ENCODE results near the gene FIGLA.

The FIGLA gene

GRCh38 chr2:70795164-70795995, 4.9 kb upstream of the FIGLA start:
- no peaks in the 10 kb centered on the region for H3K36me3 ChIP-seq (ENCODE audit: control insufficient read depth in 1 of 2, insufficient read depth in 2 of 2, low read length in 2 of 2)
- no peaks in the 10 kb centered on the region for H3K4me1 ChIP-seq (ENCODE audit: control insufficient read depth in 1 of 2, insufficient read depth in 2 of 2, low read length in 2 of 2)
- no peak overlapping the region for H3K9ac ChIP-seq (ENCODE audit: low read depth in 1 of 2, low read length in 2 of 2)
- H3K4me3 ChIP-seq (ENCODE audit: low read depth in 1 of 2, low read length in 2 of 2): no peak overlapping the region
- peaks cover 4 to 25% of the 10 kb centered on the region in 2 donors for H3K27me3 ChIP-seq (ENCODE audit: control insufficient read depth in 1 of 2, insufficient read depth in 2 of 2, low read length in 2 of 2)
- no peaks in the 10 kb centered on the region for H3K9me3 ChIP-seq (ENCODE audit: control insufficient read depth in 1 of 2, low read length in 2 of 2)
- H3K27ac ChIP-seq (ENCODE audit: low read depth, low read length): no peak overlapping the region

- H3K4me3 ChIP-seq (ENCODE audit: low read depth in 1 of 2, low read length in 2 of 2): no peak overlapping the region
- no peaks in the 10 kb centered on the region for H3K36me3 ChIP-seq (ENCODE audit: control insufficient read depth in 1 of 2, insufficient read depth in 2 of 2, low read length in 2 of 2)
- H3K4me1 ChIP-seq (ENCODE audit: control insufficient read depth in 1 of 2, insufficient read depth in 2 of 2, low read length in 2 of 2): peaks cover 0 to 6% of the 10 kb centered on the region in 2 donors
- peaks cover 17 to 42% of the 10 kb centered on the region in 2 donors for H3K27me3 ChIP-seq (ENCODE audit: control insufficient read depth in 1 of 2, insufficient read depth in 2 of 2, low read length in 2 of 2)
- H3K27ac ChIP-seq (ENCODE audit: low read depth, low read length): no peak overlapping the region
- H3K9me3 ChIP-seq (ENCODE audit: control insufficient read depth in 1 of 2, low read length in 2 of 2): no peaks in the 10 kb centered on the region
- no peak overlapping the region for H3K9ac ChIP-seq (ENCODE audit: low read depth in 1 of 2, low read length in 2 of 2)
Measured at GRCh38 chr2:70793450-70793849, 3.0 kb upstream of the FIGLA start.

GRCh38 chr2:70789304-70790135, 923 bp downstream of the FIGLA start:
- no peaks in the 10 kb centered on the region for H3K36me3 ChIP-seq (ENCODE audit: control insufficient read depth in 1 of 2, insufficient read depth in 2 of 2, low read length in 2 of 2)
- H3K4me1 ChIP-seq (ENCODE audit: control insufficient read depth in 1 of 2, insufficient read depth in 2 of 2, low read length in 2 of 2): peaks cover 0 to 6% of the 10 kb centered on the region in 2 donors
- H3K9ac ChIP-seq (ENCODE audit: low read depth in 1 of 2, low read length in 2 of 2): no peak overlapping the region
- no peaks in the 10 kb centered on the region for H3K9me3 ChIP-seq (ENCODE audit: control insufficient read depth in 1 of 2, low read length in 2 of 2)
- peak overlapping the region in 1 of 2 donors; percentile 33 for H3K4me3 ChIP-seq (ENCODE audit: low read depth in 1 of 2, low read length in 2 of 2)
- peaks cover 23 to 58% of the 10 kb centered on the region in 2 donors for H3K27me3 ChIP-seq (ENCODE audit: control insufficient read depth in 1 of 2, insufficient read depth in 2 of 2, low read length in 2 of 2)
- H3K27ac ChIP-seq (ENCODE audit: low read depth, low read length): no peak overlapping the region

- H3K9ac ChIP-seq (ENCODE audit: low read depth in 1 of 2, low read length in 2 of 2): no peak overlapping the region
- peaks cover 22 to 34% of the 10 kb centered on the region in 2 donors for H3K27me3 ChIP-seq (ENCODE audit: control insufficient read depth in 1 of 2, insufficient read depth in 2 of 2, low read length in 2 of 2)
- no peak overlapping the region for H3K27ac ChIP-seq (ENCODE audit: low read depth, low read length)
- peaks cover 0 to 6% of the 10 kb centered on the region in 2 donors for H3K4me1 ChIP-seq (ENCODE audit: control insufficient read depth in 1 of 2, insufficient read depth in 2 of 2, low read length in 2 of 2)
- no peaks in the 10 kb centered on the region for H3K36me3 ChIP-seq (ENCODE audit: control insufficient read depth in 1 of 2, insufficient read depth in 2 of 2, low read length in 2 of 2)
- H3K9me3 ChIP-seq (ENCODE audit: control insufficient read depth in 1 of 2, low read length in 2 of 2): no peaks in the 10 kb centered on the region
- no peak overlapping the region for H3K4me3 ChIP-seq (ENCODE audit: low read depth in 1 of 2, low read length in 2 of 2)
Measured at GRCh38 chr2:70785137-70785911, 5.1 kb downstream of the FIGLA start.

- H3K27ac ChIP-seq (ENCODE audit: low read depth, low read length): no peak overlapping the region
- H3K4me1 ChIP-seq (ENCODE audit: control insufficient read depth in 1 of 2, insufficient read depth in 2 of 2, low read length in 2 of 2): no peaks in the 10 kb centered on the region
- H3K27me3 ChIP-seq (ENCODE audit: control insufficient read depth in 1 of 2, insufficient read depth in 2 of 2, low read length in 2 of 2): peaks cover 13 to 24% of the 10 kb centered on the region in 2 donors
- no peaks in the 10 kb centered on the region for H3K9me3 ChIP-seq (ENCODE audit: control insufficient read depth in 1 of 2, low read length in 2 of 2)
- H3K9ac ChIP-seq (ENCODE audit: low read depth in 1 of 2, low read length in 2 of 2): no peak overlapping the region
- H3K36me3 ChIP-seq (ENCODE audit: control insufficient read depth in 1 of 2, insufficient read depth in 2 of 2, low read length in 2 of 2): no peaks in the 10 kb centered on the region
- no peak overlapping the region for H3K4me3 ChIP-seq (ENCODE audit: low read depth in 1 of 2, low read length in 2 of 2)
Measured at GRCh38 chr2:70784320-70784719, 6.1 kb downstream of the FIGLA start.

GRCh38 chr2:70779911-70780545, 10.4 kb downstream of the FIGLA start:
- H3K27me3 ChIP-seq (ENCODE audit: control insufficient read depth in 1 of 2, insufficient read depth in 2 of 2, low read length in 2 of 2): peaks cover 2 to 16% of the 10 kb centered on the region in 2 donors
- no peaks in the 10 kb centered on the region for H3K9me3 ChIP-seq (ENCODE audit: control insufficient read depth in 1 of 2, low read length in 2 of 2)

GRCh38 chr2:70779491-70779890, 11.0 kb downstream of the FIGLA start:
- Histone ChIP-seq H3K36me3 (ENCODE audit: control insufficient read depth in 1 of 2, insufficient read depth in 2 of 2, low read length in 2 of 2) (no peaks in the 10 kb centered on the region), H3K4me1 (ENCODE audit: control insufficient read depth in 1 of 2, insufficient read depth in 2 of 2, low read length in 2 of 2) (no peaks in the 10 kb centered on the region), H3K27me3 (ENCODE audit: control insufficient read depth in 1 of 2, insufficient read depth in 2 of 2, low read length in 2 of 2) (peaks cover 1 to 16% of the 10 kb centered on the region in 2 donors), H3K27ac (ENCODE audit: low read depth, low read length) (no peak overlapping the region), H3K4me3 (ENCODE audit: low read depth in 1 of 2, low read length in 2 of 2) (no peak overlapping the region), H3K9me3 (ENCODE audit: control insufficient read depth in 1 of 2, low read length in 2 of 2) (no peaks in the 10 kb centered on the region), H3K9ac (ENCODE audit: low read depth in 1 of 2, low read length in 2 of 2) (no peak overlapping the region)

More at GRCh38 chr2:70779911-70780545, 10.4 kb downstream of the FIGLA start:
- Histone ChIP-seq H3K4me3 (ENCODE audit: low read depth in 1 of 2, low read length in 2 of 2) (no peak overlapping the region), H3K36me3 (ENCODE audit: control insufficient read depth in 1 of 2, insufficient read depth in 2 of 2, low read length in 2 of 2) (no peaks in the 10 kb centered on the region), H3K4me1 (ENCODE audit: control insufficient read depth in 1 of 2, insufficient read depth in 2 of 2, low read length in 2 of 2) (no peaks in the 10 kb centered on the region), H3K27ac (ENCODE audit: low read depth, low read length) (no peak overlapping the region), H3K9ac (ENCODE audit: low read depth in 1 of 2, low read length in 2 of 2) (no peak overlapping the region)

GRCh38 chr2:70778676-70779075, 11.8 kb downstream of the FIGLA start:
- Histone ChIP-seq H3K27ac (ENCODE audit: low read depth, low read length) (no peak overlapping the region), H3K9ac (ENCODE audit: low read depth in 1 of 2, low read length in 2 of 2) (no peak overlapping the region), H3K9me3 (ENCODE audit: control insufficient read depth in 1 of 2, low read length in 2 of 2) (no peaks in the 10 kb centered on the region), H3K36me3 (ENCODE audit: control insufficient read depth in 1 of 2, insufficient read depth in 2 of 2, low read length in 2 of 2) (no peaks in the 10 kb centered on the region), H3K4me1 (ENCODE audit: control insufficient read depth in 1 of 2, insufficient read depth in 2 of 2, low read length in 2 of 2) (no peaks in the 10 kb centered on the region), H3K27me3 (ENCODE audit: control insufficient read depth in 1 of 2, insufficient read depth in 2 of 2, low read length in 2 of 2) (peaks cover 4 to 16% of the 10 kb centered on the region in 2 donors), H3K4me3 (ENCODE audit: low read depth in 1 of 2, low read length in 2 of 2) (no peak overlapping the region)

GRCh38 chr2:70777450-70777849, 13.0 kb downstream of the FIGLA start:
- Histone ChIP-seq H3K4me1 (ENCODE audit: control insufficient read depth in 1 of 2, insufficient read depth in 2 of 2, low read length in 2 of 2) (no peaks in the 10 kb centered on the region), H3K27me3 (ENCODE audit: control insufficient read depth in 1 of 2, insufficient read depth in 2 of 2, low read length in 2 of 2) (peaks cover 6 to 20% of the 10 kb centered on the region in 2 donors)

More at GRCh38 chr2:70777450-70777849, 13.0 kb downstream of the FIGLA start:
- Histone ChIP-seq H3K4me3 (ENCODE audit: low read depth in 1 of 2, low read length in 2 of 2) (no peak overlapping the region), H3K9me3 (ENCODE audit: control insufficient read depth in 1 of 2, low read length in 2 of 2) (no peaks in the 10 kb centered on the region), H3K27ac (ENCODE audit: low read depth, low read length) (no peak overlapping the region), H3K36me3 (ENCODE audit: control insufficient read depth in 1 of 2, insufficient read depth in 2 of 2, low read length in 2 of 2) (no peaks in the 10 kb centered on the region), H3K9ac (ENCODE audit: low read depth in 1 of 2, low read length in 2 of 2) (no peak overlapping the region)
